GM19351 (cell line): ENCODE data around the gene MUS81.

ENCODE experiments used
- ATAC-seq: cut with Tn5 transposase; IDR thresholded peaks from one replicate; pipeline ENCODE4 v1.9.1; 2021; ENCODE audit warnings: mild to moderate bottlenecking, moderate library complexity; ENCODE audit not compliant: unreplicated experiment

MUS81 gene

DNA sequence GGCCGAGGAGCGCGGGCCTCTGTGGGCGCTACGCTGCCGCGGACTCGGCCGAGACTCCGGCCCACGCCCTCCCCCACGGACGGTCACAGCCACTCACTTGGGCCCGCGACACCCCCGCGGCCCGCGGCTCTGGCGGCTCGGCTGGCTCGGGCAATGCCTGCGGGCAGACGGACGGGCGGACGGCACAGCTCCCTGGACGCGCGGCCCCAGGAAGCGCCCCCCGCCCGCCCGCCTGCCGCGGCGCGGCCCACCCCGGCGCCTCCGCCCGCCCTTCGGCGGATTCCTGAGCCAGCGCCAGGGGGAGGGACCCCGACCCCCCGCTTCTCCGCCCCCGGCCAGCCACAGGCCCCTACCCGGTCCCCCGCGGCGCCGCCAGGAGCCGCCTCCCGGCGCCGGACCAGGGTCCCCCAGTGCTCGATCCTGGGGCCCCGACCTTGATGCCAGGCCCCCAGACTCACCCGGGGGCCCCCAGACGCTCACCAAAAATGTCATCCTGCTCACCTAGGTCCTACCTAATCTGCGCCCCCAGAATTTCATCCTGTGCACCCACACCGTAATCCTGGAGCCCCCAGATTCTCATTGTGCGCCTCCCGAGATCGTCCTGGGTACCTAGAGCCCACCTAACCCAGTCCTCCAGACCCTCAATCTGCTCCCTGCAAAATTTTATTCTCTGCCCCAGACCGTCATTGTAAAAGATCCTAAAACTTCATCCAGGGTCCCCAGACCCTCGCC is 12.5 kb downstream of the MUS81 start, which contains the start of gene EFEMP2:
TSS of gene EFEMP2 (minus strand) at position 215 of the 732 bp plus-strand sequence. CDS start 446 bp downstream, outside the sequence.
- no peak for ATAC-seq

DNA sequence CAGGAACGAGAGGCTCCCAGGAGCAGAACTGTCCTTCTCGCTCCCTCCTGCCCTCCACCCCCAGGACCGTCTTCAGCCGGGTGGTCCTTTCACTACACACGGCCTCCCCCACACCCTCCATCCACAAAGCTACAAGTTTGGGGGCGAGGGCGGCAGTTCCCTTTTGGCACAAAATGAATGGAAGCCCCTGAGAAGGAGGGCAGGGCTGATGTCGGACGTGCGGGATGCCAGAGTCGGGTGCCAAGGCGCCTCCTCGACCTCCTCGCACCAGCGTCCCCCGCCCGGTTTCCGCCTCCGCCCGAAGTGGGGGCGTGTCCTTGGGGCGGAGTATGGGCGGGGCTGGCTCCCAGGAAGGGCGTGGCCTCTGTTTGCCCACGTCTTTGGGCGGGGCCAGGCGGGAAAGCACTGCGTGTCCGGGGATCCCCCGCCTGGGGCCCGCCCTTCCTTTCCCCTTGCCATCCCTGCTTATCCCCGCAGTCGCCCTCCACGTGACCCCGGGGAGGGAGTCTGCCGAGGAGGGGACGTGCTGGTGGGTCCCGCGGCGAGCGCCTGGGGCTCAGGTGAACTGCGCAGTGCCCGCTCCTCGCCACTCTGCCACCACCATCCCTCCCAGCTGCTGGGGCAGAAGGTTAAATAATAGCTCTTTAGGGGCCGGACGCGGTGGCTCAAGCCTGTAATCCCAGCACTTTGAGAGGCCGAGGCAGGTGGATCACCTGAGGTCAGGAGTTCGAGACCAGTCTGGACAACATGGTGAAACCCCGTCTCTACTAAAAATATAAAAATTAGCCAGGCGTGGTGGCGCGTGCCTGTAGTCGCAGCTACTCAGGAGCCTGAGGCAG is 13.3 kb downstream of the MUS81 start:
- ATAC-seq: peak; percentile 81

DNA sequence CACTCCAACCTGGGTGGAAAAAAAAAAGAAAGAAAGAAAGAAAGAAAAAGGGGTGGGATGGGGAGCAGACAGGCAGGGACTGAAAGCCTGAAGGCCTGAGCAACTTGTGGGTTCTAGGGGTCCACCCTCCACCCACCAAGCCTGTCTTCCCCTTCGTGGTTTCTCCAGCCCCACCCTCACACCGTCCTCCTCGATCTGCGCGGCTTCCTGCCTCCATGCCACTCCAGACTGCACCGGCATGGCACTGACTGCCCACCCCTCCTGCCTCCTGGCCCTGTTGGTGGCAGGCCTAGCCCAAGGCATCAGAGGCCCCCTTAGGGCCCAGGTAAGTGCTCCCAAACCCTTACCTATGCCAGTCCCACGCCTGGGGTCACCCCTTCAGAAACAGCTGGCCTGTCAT is 19.4 kb downstream of the MUS81 start, which contains the start of gene CTSW:
TSS of gene CTSW (plus strand) at position 221 of the 400 bp plus-strand sequence. CDS start at position 239, 18 bp downstream.
- ATAC-seq: no peak

DNA sequence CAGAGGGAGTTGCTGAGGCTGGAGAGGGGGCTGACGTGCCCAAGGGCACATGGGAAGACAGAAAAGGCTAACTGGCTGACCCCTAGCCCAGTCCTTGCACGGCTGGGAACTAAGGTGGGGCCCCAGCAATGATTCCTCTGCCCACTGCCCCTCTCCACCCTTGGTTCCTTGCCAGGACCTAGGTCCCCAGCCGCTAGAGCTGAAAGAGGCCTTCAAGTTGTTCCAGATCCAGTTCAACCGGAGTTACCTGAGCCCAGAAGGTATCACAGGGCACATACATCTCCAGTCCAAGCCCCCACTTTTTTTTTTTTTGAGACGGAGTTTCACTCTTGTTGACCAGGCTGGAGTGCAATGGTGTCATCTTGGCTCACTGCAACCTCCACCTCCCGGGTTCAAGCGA is 19.8 kb downstream of the MUS81 start:
- no peak for ATAC-seq

DNA sequence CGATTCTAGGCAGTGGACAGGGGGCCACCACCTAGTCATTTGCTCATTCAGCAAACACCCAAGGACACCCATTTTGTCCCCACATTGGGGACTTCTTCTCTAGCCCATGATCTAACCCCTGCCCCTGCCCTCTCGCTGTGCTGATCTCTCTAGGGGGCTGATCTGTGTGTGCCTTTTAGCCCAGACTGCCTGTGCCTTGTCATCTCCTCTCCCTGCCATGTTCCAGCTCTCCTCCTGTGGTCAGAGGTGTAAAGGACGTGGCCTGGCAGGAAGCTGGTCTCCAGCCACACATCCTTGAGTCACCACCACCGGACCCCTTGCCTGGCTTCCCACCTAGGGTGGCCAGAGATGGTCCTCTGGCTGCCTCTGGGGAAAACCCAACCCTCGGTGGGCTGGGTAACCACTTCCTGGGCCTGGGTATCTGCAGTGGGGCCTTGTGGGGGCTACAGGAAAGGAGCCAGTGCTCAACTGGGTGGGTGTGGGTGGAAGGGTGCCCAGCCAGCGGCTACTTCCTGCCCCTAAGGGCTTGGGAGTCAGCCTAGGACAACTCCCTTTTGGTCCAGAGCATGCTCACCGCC is 20.7 kb downstream of the MUS81 start:
- ATAC-seq: no peak

DNA sequence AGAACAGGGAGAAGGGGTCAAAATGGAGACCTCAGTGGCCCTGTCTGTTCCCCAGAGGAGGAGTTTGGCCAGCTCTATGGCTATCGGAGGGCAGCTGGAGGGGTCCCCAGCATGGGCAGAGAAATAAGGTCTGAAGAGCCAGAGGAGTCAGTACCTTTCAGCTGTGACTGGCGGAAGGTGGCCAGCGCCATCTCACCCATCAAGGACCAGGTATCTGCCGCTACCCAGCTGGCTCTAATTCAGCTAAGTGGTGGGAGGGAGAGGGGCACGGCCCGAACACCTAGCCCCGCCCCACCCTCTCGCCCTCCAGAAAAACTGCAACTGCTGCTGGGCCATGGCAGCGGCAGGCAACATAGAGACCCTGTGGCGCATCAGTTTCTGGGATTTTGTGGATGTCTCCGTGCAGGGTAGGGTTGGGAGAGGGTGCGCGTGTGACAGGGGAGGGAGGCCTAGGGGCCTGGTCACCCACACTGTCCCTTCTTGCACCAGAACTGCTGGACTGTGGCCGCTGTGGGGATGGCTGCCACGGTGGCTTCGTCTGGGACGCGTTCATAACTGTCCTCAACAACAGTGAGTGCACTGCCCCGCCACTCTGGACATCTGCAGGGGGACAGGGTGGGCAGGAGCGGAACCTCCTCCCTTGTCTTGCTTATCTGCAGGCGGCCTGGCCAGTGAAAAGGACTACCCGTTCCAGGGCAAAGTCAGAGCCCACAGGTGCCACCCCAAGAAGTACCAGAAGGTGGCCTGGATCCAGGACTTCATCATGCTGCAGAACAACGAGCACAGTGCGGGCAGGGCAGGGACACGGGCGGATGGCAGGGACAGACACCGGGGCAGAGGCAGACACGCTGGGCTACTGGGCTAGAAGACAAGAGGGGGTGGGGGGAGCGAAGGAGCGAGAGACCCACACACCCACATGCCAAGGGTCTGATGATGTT is 22.2 kb downstream of the MUS81 start:
- ATAC-seq: no peak

DNA sequence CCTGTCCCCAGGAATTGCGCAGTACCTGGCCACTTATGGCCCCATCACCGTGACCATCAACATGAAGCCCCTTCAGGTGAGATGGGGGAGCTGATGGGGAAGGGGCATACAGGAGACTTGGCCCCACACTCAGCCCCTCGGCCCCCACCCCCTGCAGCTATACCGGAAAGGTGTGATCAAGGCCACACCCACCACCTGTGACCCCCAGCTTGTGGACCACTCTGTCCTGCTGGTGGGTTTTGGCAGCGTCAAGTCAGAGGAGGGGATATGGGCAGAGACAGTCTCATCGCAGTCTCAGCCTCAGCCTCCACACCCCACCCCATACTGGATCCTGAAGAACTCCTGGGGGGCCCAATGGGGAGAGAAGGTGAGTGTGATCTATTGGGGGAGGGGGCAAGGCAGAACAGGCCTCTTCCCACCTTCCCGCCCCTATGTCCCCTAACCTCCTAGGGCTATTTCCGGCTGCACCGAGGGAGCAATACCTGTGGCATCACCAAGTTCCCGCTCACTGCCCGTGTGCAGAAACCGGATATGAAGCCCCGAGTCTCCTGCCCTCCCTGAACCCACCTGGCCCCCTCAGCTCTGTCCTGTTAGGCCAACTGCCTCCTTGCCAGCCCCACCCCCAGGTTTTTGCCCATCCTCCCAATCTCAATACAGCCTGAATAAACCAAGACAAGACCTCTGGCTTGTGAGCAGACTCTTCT is 23.0 kb downstream of the MUS81 start:
- no peak for ATAC-seq

DNA sequence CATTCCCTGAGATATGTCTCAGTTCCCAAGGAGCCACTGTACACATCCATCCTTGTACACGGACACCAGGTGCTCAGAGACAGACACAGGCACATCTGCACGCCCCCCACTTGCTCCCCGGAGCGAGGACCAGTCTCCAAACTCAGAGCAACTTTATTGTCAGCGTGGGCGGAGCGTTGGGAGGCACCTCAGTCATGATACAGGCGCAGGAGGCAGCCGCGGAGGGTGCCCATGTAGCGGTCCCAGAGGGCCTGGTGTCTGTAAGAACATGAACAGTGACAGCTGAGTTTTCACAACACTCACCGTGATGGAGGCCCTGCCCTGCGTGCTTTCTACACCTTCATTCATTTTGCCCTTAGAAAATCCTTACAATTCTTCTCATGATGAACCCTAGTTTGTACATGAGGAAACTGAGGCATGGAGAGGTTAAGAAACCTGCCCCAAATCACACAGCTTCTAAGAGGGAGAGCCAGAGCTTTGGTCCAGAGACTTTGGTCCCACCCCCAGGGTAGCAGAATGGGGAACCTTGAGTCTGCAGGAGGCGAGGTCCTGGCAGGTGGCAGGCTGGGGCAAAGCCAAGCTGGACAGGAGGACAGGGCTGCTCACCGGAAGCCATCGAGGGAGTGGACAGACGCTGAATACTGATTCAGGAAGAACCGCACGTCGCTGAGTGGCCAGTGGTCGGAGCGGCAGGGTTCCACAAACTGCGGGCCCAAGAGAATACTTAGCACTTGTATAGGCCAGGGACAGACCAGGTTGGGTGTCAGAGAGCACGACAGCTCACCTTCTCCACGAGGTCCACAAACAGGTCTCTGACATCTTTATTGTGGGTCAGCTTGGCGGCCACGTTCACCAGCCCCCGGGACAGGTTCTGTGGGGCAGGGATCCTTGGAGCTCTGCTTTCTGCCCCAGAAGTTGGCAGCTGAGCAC is 23.8 kb downstream of the MUS81 start:
- no peak for ATAC-seq

DNA sequence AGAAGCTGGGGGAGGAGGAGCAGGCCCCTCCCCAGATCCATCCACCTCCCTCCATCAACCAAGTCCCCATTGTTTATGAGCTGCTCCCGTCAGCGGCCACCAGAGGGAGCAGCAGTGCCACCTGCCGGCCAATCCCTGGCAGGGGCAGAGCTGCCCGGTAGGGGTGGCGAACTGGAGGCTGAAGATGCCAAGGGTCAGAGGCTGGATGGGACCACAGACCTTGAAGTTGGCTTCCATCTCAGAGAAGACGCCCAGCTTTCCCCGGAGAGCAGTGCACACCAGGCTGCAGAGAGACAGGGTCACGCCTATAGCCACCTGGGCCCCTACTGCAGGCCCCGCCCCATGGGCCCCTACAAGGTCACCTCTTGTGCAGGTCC is 24.5 kb downstream of the MUS81 start:
- no peak for ATAC-seq

DNA sequence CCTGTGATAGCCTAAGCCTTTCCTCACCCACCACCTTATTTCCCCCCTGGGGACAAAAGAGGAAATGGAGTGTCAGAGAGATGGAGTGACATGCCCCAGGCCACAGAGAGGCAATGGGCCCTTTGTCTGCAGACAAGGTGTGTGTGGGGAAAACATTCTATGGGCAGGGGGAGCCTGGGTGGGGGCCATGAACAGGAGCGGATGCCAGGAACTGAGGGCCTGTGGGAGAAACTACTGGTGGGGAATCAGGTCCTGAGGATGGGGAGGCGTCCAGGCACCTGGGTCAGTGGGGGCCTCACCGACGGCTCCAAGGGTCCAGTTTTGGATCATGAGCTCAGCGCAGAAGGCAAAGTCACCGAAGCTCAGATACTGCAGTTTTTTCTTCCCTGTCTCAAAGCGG is 25.0 kb downstream of the MUS81 start:
- no peak for ATAC-seq

DNA sequence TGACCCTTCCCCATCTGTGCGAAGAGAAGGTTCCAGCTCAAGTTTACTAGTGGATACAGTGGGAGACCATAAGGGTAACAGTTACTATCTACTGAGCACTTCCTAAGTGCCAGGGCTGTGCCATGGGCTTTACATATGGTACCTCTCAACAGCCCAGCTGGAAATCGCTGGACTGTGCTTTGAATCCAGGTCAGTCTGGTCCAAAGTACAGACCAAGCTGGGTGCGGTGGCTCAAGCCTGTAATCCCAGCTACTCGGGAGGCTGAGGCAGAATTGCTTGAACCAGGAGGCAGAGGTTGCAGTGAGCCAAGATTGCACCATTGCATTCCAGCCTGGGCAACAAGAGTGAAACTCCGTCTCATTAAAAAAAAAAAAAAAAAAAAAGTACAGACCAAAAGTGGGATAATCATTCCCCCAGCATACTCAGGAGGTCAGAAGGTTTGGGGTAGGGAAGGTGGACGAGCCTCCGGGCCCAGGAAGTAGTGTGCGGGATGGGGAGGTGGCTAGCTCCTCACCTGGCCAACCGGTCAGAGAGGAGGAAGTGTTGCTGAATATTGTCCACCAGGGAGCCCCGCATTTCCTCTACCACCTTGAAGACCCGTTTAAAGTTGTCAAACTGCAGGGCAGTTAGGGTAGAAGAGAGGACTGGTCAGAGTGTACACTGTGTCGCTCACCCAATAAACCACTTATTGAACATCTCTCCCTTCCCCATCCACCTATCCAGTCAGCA is 25.7 kb downstream of the MUS81 start:
- no peak for ATAC-seq

DNA sequence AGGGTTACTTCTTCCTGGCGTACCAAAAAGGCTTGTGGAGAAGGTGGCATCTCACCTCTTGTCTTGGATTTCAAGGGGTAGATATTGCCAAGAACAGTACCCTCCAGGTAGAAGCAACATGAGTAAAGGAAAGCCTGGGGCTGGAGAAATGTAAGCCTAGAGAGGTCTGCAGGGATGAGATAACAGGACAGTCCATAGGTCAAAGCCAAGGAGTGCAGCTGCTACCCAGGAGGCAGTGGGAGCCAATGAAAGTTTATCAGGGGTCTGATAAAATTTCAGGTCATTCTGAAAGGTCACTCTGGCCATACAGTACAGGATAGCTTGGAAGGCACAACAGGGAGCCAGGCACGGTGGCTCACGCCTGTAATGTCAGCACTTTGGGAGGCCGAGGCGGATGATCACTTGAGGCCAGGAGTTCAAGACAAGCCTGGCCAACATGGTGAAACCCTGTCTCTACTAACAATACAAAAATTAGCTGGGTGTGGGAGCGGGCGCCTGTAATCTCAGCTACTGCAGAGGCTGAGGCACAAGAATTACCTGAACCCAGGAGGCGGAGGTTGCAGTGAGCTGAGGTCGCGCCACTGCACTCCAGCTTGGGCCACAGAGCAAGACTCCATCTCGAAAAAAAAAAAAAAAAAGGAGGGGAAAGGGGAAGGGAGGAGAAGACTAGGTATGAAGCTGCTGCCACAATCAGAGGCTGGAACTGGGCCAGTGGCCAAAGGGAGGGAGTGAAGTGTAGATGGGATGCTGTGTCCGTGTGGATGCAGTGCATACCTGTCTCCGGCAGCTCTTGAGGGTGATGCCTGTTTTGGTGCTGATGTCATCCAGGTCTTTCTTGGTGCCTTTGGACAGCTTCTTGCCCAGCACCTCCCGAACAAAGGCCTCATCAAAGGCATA is 26.8 kb downstream of the MUS81 start:
- no peak for ATAC-seq

DNA sequence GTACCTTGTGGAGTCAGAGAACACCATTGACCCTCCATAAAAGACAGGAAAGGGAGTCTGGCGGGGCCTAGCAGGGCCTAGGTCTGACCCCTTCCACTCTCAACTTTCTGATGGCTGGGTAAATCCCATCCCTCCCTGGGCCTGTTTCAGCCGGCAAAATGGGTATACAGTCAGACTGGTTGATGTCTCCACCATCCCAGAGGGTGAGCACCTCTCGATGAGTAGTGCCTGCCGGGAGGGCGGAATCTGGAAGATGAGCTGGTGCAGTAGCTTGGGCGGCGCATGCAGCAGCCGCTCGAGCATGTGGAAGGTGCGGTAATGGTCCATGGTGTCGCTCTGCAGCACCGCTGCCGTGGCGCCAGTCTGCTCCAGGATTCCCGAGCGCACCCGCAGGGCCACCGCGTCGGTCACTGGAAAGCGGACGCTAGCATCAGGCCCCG is 27.5 kb downstream of the MUS81 start:
- no peak for ATAC-seq

DNA sequence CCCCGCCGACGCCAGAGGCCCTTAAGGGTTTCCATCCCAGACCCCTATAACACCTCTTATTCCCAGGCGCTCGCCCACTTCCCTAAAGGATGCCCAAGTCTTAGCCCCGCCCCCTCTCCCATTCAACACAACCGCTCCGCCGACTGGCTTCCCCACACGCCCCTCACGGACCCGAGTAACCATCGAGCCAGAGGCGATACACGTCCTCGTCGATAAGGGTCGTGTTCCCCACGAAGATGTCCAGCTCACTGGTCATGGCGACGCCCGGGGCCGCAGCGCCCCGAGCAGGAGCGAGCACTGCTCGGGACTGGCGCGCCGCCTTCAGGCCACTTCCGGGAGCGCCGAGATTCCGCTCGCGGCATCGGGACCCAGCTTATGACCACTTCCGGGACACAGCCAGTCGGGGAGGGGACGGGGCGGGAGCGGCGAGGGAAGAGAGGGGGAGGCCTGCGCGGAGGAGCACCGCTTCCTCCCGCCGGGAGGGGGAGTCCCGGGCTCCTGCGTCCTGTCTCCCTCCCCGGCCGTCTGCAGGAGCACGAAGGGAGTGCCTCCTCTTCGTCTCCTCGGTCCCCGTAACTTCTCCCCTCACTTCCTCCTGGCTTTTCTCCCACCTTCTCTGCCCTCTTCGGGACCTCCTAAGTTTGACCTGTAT is 28.1 kb downstream of the MUS81 start, which contains the start of gene FIBP:
TSS of gene FIBP (minus strand) at position 309 of the 652 bp plus-strand sequence. CDS start at position 256, 53 bp downstream.
- ATAC-seq: peak; percentile 40

DNA sequence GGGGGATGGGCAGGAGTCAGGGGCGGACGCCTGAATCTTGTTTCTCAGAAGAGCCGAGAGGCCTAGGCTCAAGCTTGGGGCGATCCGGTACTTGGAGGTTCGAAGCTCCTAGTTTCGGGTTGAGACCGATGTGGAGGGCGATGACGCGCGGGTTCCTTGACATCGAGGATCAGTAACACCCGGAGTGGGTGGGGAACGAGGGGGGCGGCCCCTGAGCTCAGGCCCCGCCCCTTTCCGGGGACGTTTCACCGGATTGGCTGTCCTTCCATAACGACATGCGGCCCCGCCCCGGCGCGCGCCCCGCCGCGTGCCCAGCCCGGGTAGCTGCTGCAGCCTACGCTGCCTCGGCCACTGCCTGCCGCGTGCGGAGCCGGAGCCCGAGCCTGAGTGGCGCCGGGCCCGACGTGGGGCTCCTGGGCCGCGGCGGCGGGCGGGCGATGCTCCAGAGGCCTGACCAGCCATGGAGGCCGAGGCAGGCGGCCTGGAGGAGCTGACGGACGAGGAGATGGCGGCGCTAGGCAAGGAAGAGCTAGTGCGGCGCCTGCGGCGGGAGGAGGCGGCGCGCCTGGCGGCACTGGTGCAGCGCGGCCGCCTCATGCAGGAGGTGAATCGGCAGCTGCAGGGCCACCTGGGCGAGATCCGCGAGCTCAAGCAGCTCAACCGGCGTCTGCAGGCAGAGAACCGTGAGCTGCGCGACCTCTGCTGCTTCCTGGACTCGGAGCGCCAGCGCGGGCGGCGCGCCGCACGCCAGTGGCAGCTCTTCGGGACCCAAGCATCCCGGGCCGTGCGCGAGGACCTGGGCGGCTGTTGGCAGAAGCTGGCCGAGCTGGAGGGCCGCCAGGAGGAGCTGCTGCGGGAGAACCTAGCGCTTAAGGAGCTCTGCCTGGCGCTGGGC is 30.3 kb downstream of the MUS81 start, which contains the start of gene CCDC85B:
TSS of gene CCDC85B (plus strand) at position 350 of the 895 bp plus-strand sequence. CDS start at position 461, 111 bp downstream.
- ATAC-seq: no peak
